Loucy (cell line): ENCODE results near the gene UTP14C.

ENCODE experiments used
- CTCF ChIP-seq: fragments of 200-600 bp; sonication (generic); conservative IDR thresholded peaks from 2 replicates; pipeline ENCODE4 v1.5.1; 2014; ENCODE audit warnings: mild to moderate bottlenecking, antibody characterized with exemption, low read length
- EZH2phosphoT487 ChIP-seq: fragments of 200-600 bp; IDR thresholded peaks from 2 replicates; pipeline ENCODE4 v1.6.1; 2018; ENCODE audit warnings: antibody characterized with exemption, mild to moderate bottlenecking, moderate library complexity, borderline replicate concordance

GRCh38 chr13:51997641-51998330, 26.7 kb upstream of the UTP14C start:
- TF ChIP-seq EZH2phosphoT487 (no peak), CTCF (no peak)
